ENCODE data around the gene IPCEF1.

IPCEF1 gene

DNA sequence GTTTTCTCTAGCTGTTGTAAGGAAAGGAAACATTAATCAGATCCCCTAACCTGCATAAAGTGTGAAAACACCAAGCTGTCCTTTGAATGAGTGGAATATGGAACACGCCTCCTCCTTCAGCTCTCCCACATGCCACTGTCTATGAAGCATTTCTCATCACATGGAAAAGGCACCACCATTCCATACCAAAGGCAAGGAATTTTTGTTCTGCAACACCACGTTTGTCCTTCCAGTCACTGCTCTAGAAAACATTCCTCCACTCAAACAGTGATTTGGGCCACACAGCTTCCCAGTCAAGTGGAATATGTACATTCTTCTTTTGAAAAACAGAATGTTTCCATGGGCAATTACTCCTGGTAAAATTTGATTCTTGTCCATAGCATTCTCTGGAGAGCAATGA, 197.5 kb downstream of the IPCEF1 start:
- TF ChIP-seq ZNF274 (IDR thresholded peaks at IDR 0.05; ENCODE audit: low read depth, low read length), result no peak
- no peak overlapping the region for H3K4me3 ChIP-seq (ENCODE audit: low read length)

DNA sequence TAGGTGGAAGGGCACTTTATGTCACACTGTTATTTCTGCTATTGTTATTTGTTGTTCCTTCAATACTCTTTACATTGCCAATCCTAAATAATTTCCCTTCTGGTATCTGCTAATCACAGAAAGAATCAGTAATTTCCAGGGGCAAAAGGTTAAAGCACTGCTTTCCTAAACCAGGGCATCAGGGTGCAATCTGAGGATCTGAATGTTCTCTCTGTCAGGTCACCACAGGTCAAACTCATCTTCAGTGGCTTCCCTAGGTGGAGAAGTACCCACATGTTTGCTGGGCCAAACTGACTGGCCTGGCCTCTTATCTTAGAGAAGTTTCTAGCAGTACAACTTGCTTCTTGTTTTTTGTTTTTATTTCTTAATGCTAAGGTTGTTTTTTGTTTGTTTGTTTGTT, 198.9 kb downstream of the IPCEF1 start:
- H3K4me3 ChIP-seq (ENCODE audit: low read length), result no peak overlapping the region; the same call in 1 of the 2 replicates
- TF ChIP-seq ZNF274 (IDR thresholded peaks at IDR 0.05; ENCODE audit: low read depth, low read length), result no peak

DNA sequence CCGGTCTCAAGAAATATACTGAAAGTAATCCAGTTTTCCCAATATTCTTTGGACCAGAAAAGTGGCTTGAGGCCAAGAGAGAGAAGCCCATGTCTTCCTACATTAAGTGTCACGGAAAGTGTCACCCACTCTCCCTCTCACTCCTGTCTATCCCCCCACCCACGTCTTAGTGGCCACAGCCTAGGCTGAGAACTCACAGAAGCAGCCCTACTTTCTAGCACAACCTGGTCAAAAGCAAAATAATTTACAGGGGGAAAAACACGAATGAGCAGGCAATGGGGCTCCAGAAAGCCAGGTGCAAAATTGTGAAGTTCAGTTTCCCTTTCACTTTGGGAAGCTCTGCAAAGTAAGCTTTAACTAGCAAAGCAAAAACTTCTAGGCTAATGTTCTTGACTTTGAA, 199.5 kb downstream of the IPCEF1 start:
- peak overlapping the region; percentile 5; the same call in 1 of the 2 replicates for H3K4me3 ChIP-seq (ENCODE audit: low read length)

GRCh38 chr6:154156135-154156896, 200.3 kb downstream of the IPCEF1 start:
- no peak for TF ChIP-seq ZNF274 (IDR thresholded peaks at IDR 0.05; ENCODE audit: low read depth, low read length)
- H3K4me3 ChIP-seq (ENCODE audit: low read length), result peak overlapping the region; percentile 5; the same call in 1 of the 2 replicates

More for the DNA sequence above, 199.5 kb downstream of the IPCEF1 start:
- no peak for TF ChIP-seq ZNF274 (IDR thresholded peaks at IDR 0.05; ENCODE audit: low read depth, low read length)

DNA sequence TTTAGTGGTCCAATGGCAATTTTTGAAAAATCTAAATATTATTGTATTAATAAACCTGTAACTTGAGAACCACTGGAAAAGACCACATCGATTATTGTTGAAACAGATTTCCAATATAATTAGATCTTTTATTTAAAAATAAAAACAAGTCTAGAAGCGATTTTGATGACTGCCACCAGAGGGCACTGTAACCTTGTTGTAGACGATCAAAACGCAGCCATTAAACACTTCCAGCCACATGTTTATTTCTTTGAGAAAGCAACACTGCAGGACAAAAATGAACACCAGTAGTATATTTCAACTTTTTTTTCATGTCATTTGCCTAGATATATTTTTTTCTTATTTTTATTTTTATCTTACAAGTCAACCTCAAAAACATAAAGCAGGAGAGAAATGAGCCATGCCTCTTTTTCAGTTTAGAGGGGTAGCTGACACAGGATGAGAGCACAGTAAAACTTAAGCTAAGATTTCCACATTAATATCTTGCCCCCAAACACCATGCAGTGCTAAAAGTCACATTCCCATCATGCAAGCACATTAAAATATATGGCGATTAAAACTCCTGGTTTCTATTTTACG, 202.1 kb downstream of the IPCEF1 start:
- no peak overlapping the region for H3K4me3 ChIP-seq (ENCODE audit: low read length)
- no peak for TF ChIP-seq ZNF274 (IDR thresholded peaks at IDR 0.05; ENCODE audit: low read depth, low read length)

DNA sequence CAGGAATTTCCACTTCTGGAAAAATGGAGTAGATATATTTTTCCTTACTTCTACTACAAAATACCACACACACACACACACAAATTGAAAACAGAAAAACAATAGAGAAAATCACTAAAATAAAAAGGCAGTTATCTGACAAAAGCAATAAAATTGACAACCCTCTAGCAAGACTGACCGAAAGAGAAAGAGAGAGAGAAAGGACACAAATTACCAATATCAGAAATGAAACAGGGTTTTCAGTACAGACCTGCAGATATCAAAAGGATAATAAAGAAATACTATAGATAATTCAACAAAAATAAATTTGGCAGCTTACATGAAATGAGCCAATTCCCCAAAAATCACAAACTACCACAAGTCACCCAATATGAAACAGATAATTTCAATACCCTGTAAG, 212.8 kb downstream of the IPCEF1 start:
- TF ChIP-seq ZNF274 (IDR thresholded peaks at IDR 0.05; ENCODE audit: low read depth, low read length), result no peak

DNA sequence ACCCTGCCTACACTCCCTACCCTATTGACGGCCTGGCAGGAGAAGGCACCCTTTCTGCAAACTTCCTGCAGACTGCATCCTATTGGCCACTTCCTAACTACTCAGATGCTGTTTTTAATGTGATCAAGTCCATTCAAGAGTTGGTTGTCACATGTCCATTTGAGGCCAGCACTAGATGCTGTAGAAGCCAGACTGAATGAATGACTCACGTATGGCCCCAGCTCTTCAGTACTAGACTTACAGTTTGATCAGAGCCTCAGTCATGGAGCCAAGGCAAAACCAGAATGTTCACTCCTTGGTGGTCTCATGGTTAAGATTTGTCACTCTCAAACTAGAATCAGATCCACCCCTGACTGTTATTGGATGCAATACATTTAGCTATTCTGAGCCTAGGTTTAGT, 215.9 kb downstream of the IPCEF1 start:
- no peak for TF ChIP-seq ZNF274 (IDR thresholded peaks at IDR 0.05; ENCODE audit: low read depth, low read length)
- H3K4me3 ChIP-seq (ENCODE audit: low read length), result no peak overlapping the region

More for the DNA sequence above, 212.8 kb downstream of the IPCEF1 start:
- H3K4me3 ChIP-seq (ENCODE audit: low read length), result no peak overlapping the region

GRCh38 chr6:154139892-154140291, 216.7 kb downstream of the IPCEF1 start:
- H3K4me3 ChIP-seq (ENCODE audit: low read length), result no peak overlapping the region
- TF ChIP-seq ZNF274 (IDR thresholded peaks at IDR 0.05; ENCODE audit: low read depth, low read length), result no peak

DNA sequence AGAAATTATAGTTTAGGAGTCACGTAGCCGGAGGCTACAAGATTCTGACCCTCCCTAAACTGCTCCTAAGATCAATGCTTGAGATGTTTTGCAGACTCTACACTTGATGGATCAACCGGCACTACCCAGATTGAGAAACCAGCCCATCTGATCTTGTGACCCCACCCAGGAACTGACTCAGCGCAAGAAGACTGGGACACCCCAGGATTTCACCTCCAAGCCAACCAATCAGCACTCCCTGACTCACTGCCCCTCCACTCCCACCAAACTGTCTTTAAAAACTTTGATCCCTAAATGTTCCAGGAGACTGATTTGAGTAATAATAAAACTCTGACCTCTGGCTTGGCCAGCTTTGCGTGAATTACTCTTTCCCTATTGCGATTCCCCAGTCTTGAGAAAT, 217.8 kb downstream of the IPCEF1 start:
- no peak overlapping the region for H3K4me3 ChIP-seq (ENCODE audit: low read length)
- no peak for TF ChIP-seq ZNF274 (IDR thresholded peaks at IDR 0.05; ENCODE audit: low read depth, low read length)

GRCh38 chr6:154134471-154135147, 222.0 kb downstream of the IPCEF1 start:
- no peak overlapping the region for H3K4me3 ChIP-seq (ENCODE audit: low read length)
- TF ChIP-seq ZNF274 (IDR thresholded peaks at IDR 0.05; ENCODE audit: low read depth, low read length), result no peak

- no peak overlapping the region for H3K4me3 ChIP-seq (ENCODE audit: low read length)
- no peak for TF ChIP-seq ZNF274 (IDR thresholded peaks at IDR 0.05; ENCODE audit: low read depth, low read length)
Measured at GRCh38 chr6:154127657-154128056, 228.9 kb downstream of the IPCEF1 start.

DNA sequence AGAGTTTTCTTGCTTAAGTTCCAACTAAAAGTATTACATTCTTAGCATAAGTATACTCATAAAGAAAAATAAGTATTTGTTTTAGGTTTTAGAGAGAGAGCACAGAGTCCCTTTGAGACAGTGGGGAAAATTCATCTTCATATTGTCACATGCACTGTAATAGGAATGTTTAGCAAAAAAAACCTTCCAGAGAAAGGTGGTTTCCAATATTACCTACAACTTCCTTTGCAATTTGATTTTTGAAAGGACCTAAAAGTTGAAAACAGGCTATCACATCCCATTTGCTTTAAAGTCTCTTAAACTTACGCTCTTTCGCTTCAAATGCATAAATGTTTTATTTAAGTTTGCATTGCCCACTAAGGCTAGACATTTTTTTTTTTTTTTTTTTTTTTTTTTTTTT, 231.2 kb downstream of the IPCEF1 start:
- H3K4me3 ChIP-seq (ENCODE audit: low read length), result no peak overlapping the region
- TF ChIP-seq ZNF274 (IDR thresholded peaks at IDR 0.05; ENCODE audit: low read depth, low read length), result no peak

GRCh38 chr6:154123155-154123956, 233.2 kb downstream of the IPCEF1 start:
- H3K4me3 ChIP-seq (ENCODE audit: low read length), result no peak overlapping the region
- no peak for TF ChIP-seq ZNF274 (IDR thresholded peaks at IDR 0.05; ENCODE audit: low read depth, low read length)
